Astrocyte (in vitro differentiated cells and primary cell): ENCODE data around the gene MCHR1. TPM values are rescaled to one million over a fixed set of nuclear protein-coding genes. Genes with fewer than 3 reads are reported as not detected.
A peak's percentile ranks its signal among the peaks of the same experiment; 100 is the strongest.

Experiments used
- DNase-seq: peaks from one replicate; pipeline ENCODE4 v3.0.0-alpha.2; 2010; ENCODE audit warnings: low read depth
- FAIRE-seq: peaks from 2 replicates; lab custom pipeline; 2011; peaks lifted over from hg19 to GRCh38; lab: Jason Lieb, UNC
- H2AFZ ChIP-seq: 2 replicates; pipeline ENCODE4 v1.6.0; 2012; ENCODE audit warnings: low read depth, low read length, inconsistent platforms
- H3K27ac ChIP-seq: 2 replicates; pipeline ENCODE4 v1.5.1; 2011; ENCODE audit warnings: low read depth, low read length, inconsistent platforms
- H3K27me3 ChIP-seq: 2 replicates; pipeline ENCODE4 v1.6.0; 2011; ENCODE audit warnings: low read length, inconsistent platforms; ENCODE audit not compliant: insufficient read depth
- H3K36me3 ChIP-seq: 2 replicates; pipeline ENCODE4 v1.5.1; 2011; ENCODE audit warnings: low read length, inconsistent platforms; ENCODE audit not compliant: insufficient read depth
- H3K4me1 ChIP-seq: 2 replicates; pipeline ENCODE4 v1.5.1; 2011; ENCODE audit warnings: low read length, inconsistent platforms; ENCODE audit not compliant: insufficient read depth
- H3K4me2 ChIP-seq: 2 replicates; pipeline ENCODE4 v1.6.0; 2012; ENCODE audit warnings: low read length, inconsistent platforms
- H3K4me3 ChIP-seq: 2 replicates; pipeline ENCODE4 v1.5.1; 2011; ENCODE audit warnings: low read depth, mild to moderate bottlenecking, low read length, inconsistent platforms; ENCODE audit not compliant: insufficient read depth
- H3K79me2 ChIP-seq: 2 replicates; pipeline ENCODE4 v1.6.0; 2012; ENCODE audit warnings: mild to moderate bottlenecking, low read length, inconsistent platforms; ENCODE audit not compliant: insufficient read depth
- H3K9ac ChIP-seq: 2 replicates; pipeline ENCODE4 v1.6.0; 2012; ENCODE audit warnings: mild to moderate bottlenecking, low read length, inconsistent platforms
- H3K9me3 ChIP-seq: 2 replicates; pipeline ENCODE4 v1.5.1; 2012; ENCODE audit warnings: low read depth, mild to moderate bottlenecking, low read length, inconsistent platforms; ENCODE audit not compliant: insufficient read depth
- H4K20me1 ChIP-seq: 2 replicates; pipeline ENCODE4 v1.6.0; 2012; ENCODE audit warnings: low read length, inconsistent platforms; ENCODE audit not compliant: insufficient read depth
- H3K27ac Mint-ChIP-seq: one replicate; pipeline ENCODE4 v1.8.0; 2021; ENCODE audit warnings: mild to moderate bottlenecking, mixed read lengths; ENCODE audit not compliant: unreplicated experiment
- H3K27me3 Mint-ChIP-seq: one replicate; pipeline ENCODE4 v1.8.0; 2021; ENCODE audit warnings: low read depth, mixed read lengths; ENCODE audit not compliant: unreplicated experiment
- H3K36me3 Mint-ChIP-seq: one replicate; pipeline ENCODE4 v1.8.0; 2021; ENCODE audit warnings: low read depth, mixed read lengths; ENCODE audit not compliant: unreplicated experiment
- H3K4me1 Mint-ChIP-seq: one replicate; pipeline ENCODE4 v1.8.0; 2021; ENCODE audit warnings: low read depth, mixed read lengths; ENCODE audit not compliant: unreplicated experiment
- H3K4me3 Mint-ChIP-seq: one replicate; pipeline ENCODE4 v1.8.0; 2021; ENCODE audit warnings: mild to moderate bottlenecking, moderate library complexity, mixed read lengths; ENCODE audit not compliant: unreplicated experiment
- H3K9me3 Mint-ChIP-seq: one replicate; pipeline ENCODE4 v1.8.0; 2021; ENCODE audit warnings: mild to moderate bottlenecking, mixed read lengths; ENCODE audit not compliant: unreplicated experiment
- EZH2 ChIP-seq: IDR thresholded peaks from 2 replicates; pipeline ENCODE4 v1.6.1; 2012; ENCODE audit warnings: mild to moderate bottlenecking, low read length, inconsistent platforms; ENCODE audit not compliant: insufficient read depth
- total RNA-seq: library from RNA; stranded (reverse); gene quantifications from 2 replicates; pipeline ENCODE4 v1.2.1, GENCODE V29; 2021
- TF ChIP-seq, protein P1 (sequence below): IDR thresholded peaks from 2 replicates; pipeline ENCODE4 v1.5.1; 2011; ENCODE audit warnings: low read depth, mild to moderate bottlenecking, inconsistent platforms, low read length, moderate library complexity; ENCODE audit not compliant: insufficient read depth

The MCHR1 gene
- total RNA-seq, 1 donor from 2014 or later = 1.8 TPM

GRCh38 chr22:40705918-40706682 lies 26.8 kb downstream of the MCHR1 start:
- Histone ChIP-seq H3K9me3 (no peaks in the 10 kb centered on the region), H3K27me3 (peaks cover 10% of the 10 kb centered on the region), H4K20me1 (no peaks in the 10 kb centered on the region), H3K27ac (no peak overlapping the region), H2AFZ (no peak overlapping the region), H3K79me2 (no peaks in the 10 kb centered on the region), H3K36me3 (no peaks in the 10 kb centered on the region), H3K4me2 (no peak overlapping the region), H3K4me1 (no peaks in the 10 kb centered on the region), H3K4me3 (no peak overlapping the region), H3K9ac (no peak overlapping the region)
- Mint-ChIP-seq H3K9me3 (peaks cover 2% of the 10 kb centered on the region), H3K27me3 (peaks cover 8% of the 10 kb centered on the region), H3K4me1 (peaks cover 4% of the 10 kb centered on the region), H3K4me3 (no peak overlapping the region), H3K36me3 (peaks cover 2% of the 10 kb centered on the region), H3K27ac (no peak overlapping the region)
- DNase-seq (no peak), FAIRE-seq (no peak)
- TF ChIP-seq, protein P1, sequence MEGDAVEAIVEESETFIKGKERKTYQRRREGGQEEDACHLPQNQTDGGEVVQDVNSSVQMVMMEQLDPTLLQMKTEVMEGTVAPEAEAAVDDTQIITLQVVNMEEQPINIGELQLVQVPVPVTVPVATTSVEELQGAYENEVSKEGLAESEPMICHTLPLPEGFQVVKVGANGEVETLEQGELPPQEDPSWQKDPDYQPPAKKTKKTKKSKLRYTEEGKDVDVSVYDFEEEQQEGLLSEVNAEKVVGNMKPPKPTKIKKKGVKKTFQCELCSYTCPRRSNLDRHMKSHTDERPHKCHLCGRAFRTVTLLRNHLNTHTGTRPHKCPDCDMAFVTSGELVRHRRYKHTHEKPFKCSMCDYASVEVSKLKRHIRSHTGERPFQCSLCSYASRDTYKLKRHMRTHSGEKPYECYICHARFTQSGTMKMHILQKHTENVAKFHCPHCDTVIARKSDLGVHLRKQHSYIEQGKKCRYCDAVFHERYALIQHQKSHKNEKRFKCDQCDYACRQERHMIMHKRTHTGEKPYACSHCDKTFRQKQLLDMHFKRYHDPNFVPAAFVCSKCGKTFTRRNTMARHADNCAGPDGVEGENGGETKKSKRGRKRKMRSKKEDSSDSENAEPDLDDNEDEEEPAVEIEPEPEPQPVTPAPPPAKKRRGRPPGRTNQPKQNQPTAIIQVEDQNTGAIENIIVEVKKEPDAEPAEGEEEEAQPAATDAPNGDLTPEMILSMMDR = no peak
- no peak for TF ChIP-seq EZH2

- Mint-ChIP-seq H3K9me3 (peaks cover 2% of the 10 kb centered on the region), H3K27me3 (peaks cover 5% of the 10 kb centered on the region), H3K4me3 (no peak overlapping the region), H3K4me1 (peaks cover 8% of the 10 kb centered on the region), H3K36me3 (peaks cover 2% of the 10 kb centered on the region), H3K27ac (no peak overlapping the region)
- no peak for FAIRE-seq
- peaks cover 11% of the 10 kb centered on the region for H3K27me3 ChIP-seq
- H3K27ac ChIP-seq = no peak overlapping the region
- no peak overlapping the region for H2AFZ ChIP-seq
- H3K9me3 ChIP-seq = no peaks in the 10 kb centered on the region
- no peak overlapping the region for H3K4me3 ChIP-seq
- no peak overlapping the region for H3K4me2 ChIP-seq
- peaks cover 9% of the 10 kb centered on the region for H3K4me1 ChIP-seq
- no peaks in the 10 kb centered on the region for H4K20me1 ChIP-seq
- no peak for DNase-seq
- H3K36me3 ChIP-seq = no peaks in the 10 kb centered on the region
- no peaks in the 10 kb centered on the region for H3K79me2 ChIP-seq
- TF ChIP-seq EZH2 = no peak
- TF ChIP-seq, protein P1 = no peak
- H3K9ac ChIP-seq = no peak overlapping the region
Observed at GRCh38 chr22:40707154-40707553, 27.9 kb downstream of the MCHR1 start.

DNA sequence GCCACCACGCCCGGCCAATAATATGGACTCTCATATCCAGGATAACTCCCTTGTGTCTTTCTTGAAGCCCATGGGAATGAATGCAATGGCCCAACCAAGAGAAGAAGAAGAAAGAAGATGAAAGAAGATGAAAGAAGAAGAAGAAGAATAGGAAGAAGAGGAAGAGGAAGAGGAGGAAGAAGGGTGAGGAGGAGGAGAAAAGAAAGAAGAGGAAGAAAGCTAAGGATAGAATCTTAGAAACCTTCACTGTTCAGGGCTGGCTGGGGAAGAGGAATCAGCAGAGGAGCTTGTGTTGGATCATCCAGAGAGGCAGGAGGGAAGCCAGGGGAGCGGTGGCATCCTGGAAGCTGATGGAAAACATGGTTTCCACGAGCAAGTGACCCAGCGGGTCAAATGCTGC lies 28.9 kb downstream of the MCHR1 start:
- Histone ChIP-seq H3K79me2 (no peaks in the 10 kb centered on the region), H3K9me3 (no peaks in the 10 kb centered on the region), H3K4me3 (no peak overlapping the region), H3K36me3 (no peaks in the 10 kb centered on the region), H3K27ac (no peak overlapping the region), H3K27me3 (peaks cover 17% of the 10 kb centered on the region), H3K9ac (no peak overlapping the region), H4K20me1 (no peaks in the 10 kb centered on the region), H2AFZ (no peak overlapping the region), H3K4me1 (peaks cover 10% of the 10 kb centered on the region), H3K4me2 (no peak overlapping the region)
- TF ChIP-seq, protein P1 = no peak
- no peak for TF ChIP-seq EZH2
- Mint-ChIP-seq H3K4me3 (no peak overlapping the region), H3K4me1 (peaks cover 8% of the 10 kb centered on the region), H3K27me3 (peaks cover 5% of the 10 kb centered on the region), H3K36me3 (peaks cover 2% of the 10 kb centered on the region), H3K27ac (peak overlapping the region; percentile 78), H3K9me3 (peaks cover 2% of the 10 kb centered on the region)
- FAIRE-seq (no peak), DNase-seq (no peak)
